Stimulated activated CD8-positive, alpha-beta memory T cell treated with anti-CD3 and anti-CD28 coated beads, Interleukin-7, amount 100 ng/mL, for 24 hours (primary cell): ENCODE data around the gene TMC1.

Experiments
- DNase-seq: peaks from one replicate; pipeline ENCODE4 v3.0.0-alpha.2; 2020; ENCODE audit warnings: low read depth

The TMC1 gene

GRCh38 chr9:72681283-72681630 is 159.8 kb downstream of the TMC1 start:
- no peak for DNase-seq

- no peak for DNase-seq
Measured at GRCh38 chr9:72684615-72685014, 163.2 kb downstream of the TMC1 start.

- DNase-seq = no peak
Measured at GRCh38 chr9:72685911-72686310, 164.5 kb downstream of the TMC1 start.

- no peak for DNase-seq
Measured at GRCh38 chr9:72687331-72687730, 165.9 kb downstream of the TMC1 start.

GRCh38 chr9:72691671-72692070 is 170.3 kb downstream of the TMC1 start:
- no peak for DNase-seq

GRCh38 chr9:72695365-72695764 is 174.0 kb downstream of the TMC1 start:
- no peak for DNase-seq

GRCh38 chr9:72696511-72696910 is 175.1 kb downstream of the TMC1 start:
- no peak for DNase-seq

GRCh38 chr9:72701510-72701909 is 180.1 kb downstream of the TMC1 start:
- no peak for DNase-seq

GRCh38 chr9:72703574-72703973 is 182.2 kb downstream of the TMC1 start:
- DNase-seq = no peak

GRCh38 chr9:72704688-72705375 is 183.4 kb downstream of the TMC1 start:
- no peak for DNase-seq

- DNase-seq = no peak
Measured at GRCh38 chr9:72718503-72718902, 197.1 kb downstream of the TMC1 start.

- DNase-seq = no peak
Measured at GRCh38 chr9:72721067-72721466, 199.7 kb downstream of the TMC1 start.

GRCh38 chr9:72726947-72727346 is 205.5 kb downstream of the TMC1 start:
- no peak for DNase-seq

GRCh38 chr9:72728031-72728770 is 206.8 kb downstream of the TMC1 start:
- no peak for DNase-seq

- no peak for DNase-seq
Measured at GRCh38 chr9:72733895-72734294, 212.5 kb downstream of the TMC1 start.

GRCh38 chr9:72734631-72735030 is 213.2 kb downstream of the TMC1 start:
- DNase-seq = no peak

GRCh38 chr9:72743836-72744235 is 222.4 kb downstream of the TMC1 start:
- DNase-seq = no peak

GRCh38 chr9:72749276-72749675 is 227.9 kb downstream of the TMC1 start:
- no peak for DNase-seq

GRCh38 chr9:72751541-72751940 is 230.1 kb downstream of the TMC1 start:
- no peak for DNase-seq

GRCh38 chr9:72753266-72753893 is 232.0 kb downstream of the TMC1 start:
- DNase-seq = no peak

- no peak for DNase-seq
Measured at GRCh38 chr9:72755836-72756235, 234.4 kb downstream of the TMC1 start.

- no peak for DNase-seq
Measured at GRCh38 chr9:72758944-72759343, 237.5 kb downstream of the TMC1 start.

- no peak for DNase-seq
Measured at GRCh38 chr9:72763022-72763421, 241.6 kb downstream of the TMC1 start.
